ENCODE measurements around the gene BUB1B.

The BUB1B gene

GRCh38 chr15:40242601-40243000 lies 81.7 kb downstream of the BUB1B start:
- no peak for TF ChIP-seq EZH2phosphoT487 (IDR thresholded peaks at IDR 0.05; ENCODE audit: borderline replicate concordance, low read length)
- TF ChIP-seq CTCF (IDR thresholded peaks at IDR 0.05; ENCODE audit: low read depth, low read length, poor library complexity, severe bottlenecking), result no peak
- H3K27me3 ChIP-seq (ENCODE audit: control insufficient read depth, low read length), result peaks cover 10% of the 10 kb centered on the region
- H3K9me3 ChIP-seq (ENCODE audit: control insufficient read depth, insufficient read depth, low read length), result no peaks in the 10 kb centered on the region
- peaks cover 20% of the 10 kb centered on the region for H3K4me1 ChIP-seq (ENCODE audit: control insufficient read depth, low read length)
- H3K36me3 ChIP-seq (ENCODE audit: control insufficient read depth, low read length), result no peaks in the 10 kb centered on the region
- no peak overlapping the region for H3K4me2 ChIP-seq (ENCODE audit: low read length)
- H3F3A ChIP-seq (ENCODE audit: control insufficient read depth, insufficient read depth), result no peaks in the 10 kb centered on the region
- H3K9me2 ChIP-seq (replicated peaks; ENCODE audit: control insufficient read depth, low read length), result no peaks in the 10 kb centered on the region
- H3K4me3 ChIP-seq (ENCODE audit: low read length), result no peak overlapping the region
- H3K27ac ChIP-seq (ENCODE audit: low read depth, low read length), result no peak overlapping the region
- no peaks in the 10 kb centered on the region for H4K20me1 ChIP-seq (ENCODE audit: control insufficient read depth, insufficient read depth, low read depth, low read length)
- no peaks in the 10 kb centered on the region for H3K79me2 ChIP-seq (ENCODE audit: control insufficient read depth, low read length)

DNA sequence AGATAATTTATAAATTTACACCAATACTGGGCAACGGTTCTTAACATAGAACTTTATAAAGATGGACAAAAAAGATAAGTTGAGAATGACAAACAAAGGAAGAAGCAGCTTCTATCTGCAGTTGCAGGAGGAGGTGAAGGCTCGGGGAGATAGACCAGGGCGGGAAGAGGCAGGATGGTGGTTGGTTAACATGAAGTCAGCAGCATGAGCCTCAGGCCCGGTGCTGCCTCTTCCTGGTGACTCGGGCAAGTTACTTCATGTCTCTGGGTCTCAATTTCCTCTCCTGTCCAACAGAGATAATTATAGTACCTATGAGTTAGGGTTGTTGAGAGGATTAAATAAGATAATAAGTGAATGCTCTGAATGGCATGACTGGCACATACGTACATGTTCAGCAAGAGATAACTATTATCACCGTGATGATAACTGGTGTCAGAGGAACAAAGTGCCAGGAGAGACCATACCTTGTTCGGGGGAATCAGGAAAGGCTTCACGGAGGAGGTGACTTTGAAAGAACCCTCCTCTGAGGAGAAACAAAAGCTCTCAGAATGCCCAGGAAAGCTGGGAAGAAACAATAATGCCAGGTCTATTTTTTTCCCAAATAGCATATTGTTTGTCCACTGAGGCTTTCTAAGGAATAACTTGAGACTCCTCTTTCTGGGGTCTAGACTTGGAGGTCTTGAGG lies 82.4 kb downstream of the BUB1B start:
- Histone ChIP-seq H3K4me3 (ENCODE audit: low read length) (no peak overlapping the region), H3K9me3 (ENCODE audit: control insufficient read depth, insufficient read depth, low read length) (no peaks in the 10 kb centered on the region), H3K4me2 (ENCODE audit: low read length) (no peak overlapping the region), H4K20me1 (ENCODE audit: control insufficient read depth, insufficient read depth, low read depth, low read length) (no peaks in the 10 kb centered on the region), H3K27ac (ENCODE audit: low read depth, low read length) (no peak overlapping the region), H3K4me1 (ENCODE audit: control insufficient read depth, low read length) (peaks cover 16% of the 10 kb centered on the region), H3F3A (ENCODE audit: control insufficient read depth, insufficient read depth) (no peaks in the 10 kb centered on the region), H3K27me3 (ENCODE audit: control insufficient read depth, low read length) (peaks cover 10% of the 10 kb centered on the region), H3K36me3 (ENCODE audit: control insufficient read depth, low read length) (no peaks in the 10 kb centered on the region), H3K9me2 (replicated peaks; ENCODE audit: control insufficient read depth, low read length) (no peaks in the 10 kb centered on the region), H3K79me2 (ENCODE audit: control insufficient read depth, low read length) (no peaks in the 10 kb centered on the region)
- TF ChIP-seq CTCF (IDR thresholded peaks at IDR 0.05; ENCODE audit: low read depth, low read length, poor library complexity, severe bottlenecking) (no peak), EZH2phosphoT487 (IDR thresholded peaks at IDR 0.05; ENCODE audit: borderline replicate concordance, low read length) (no peak)

- no peaks in the 10 kb centered on the region for H3F3A ChIP-seq (ENCODE audit: control insufficient read depth, insufficient read depth)
These were observed 84.2 kb downstream of the BUB1B start for GRCh38 chr15:40244961-40245523.

More at GRCh38 chr15:40244961-40245523, 84.2 kb downstream of the BUB1B start:
- H3K9me2 ChIP-seq (replicated peaks; ENCODE audit: control insufficient read depth, low read length), result no peaks in the 10 kb centered on the region
- TF ChIP-seq EZH2phosphoT487 (IDR thresholded peaks at IDR 0.05; ENCODE audit: borderline replicate concordance, low read length) (no peak), CTCF (IDR thresholded peaks at IDR 0.05; ENCODE audit: low read depth, low read length, poor library complexity, severe bottlenecking) (no peak)
- no peaks in the 10 kb centered on the region for H3K4me1 ChIP-seq (ENCODE audit: control insufficient read depth, low read length)
- H3K4me3 ChIP-seq (ENCODE audit: low read length), result no peak overlapping the region
- no peaks in the 10 kb centered on the region for H4K20me1 ChIP-seq (ENCODE audit: control insufficient read depth, insufficient read depth, low read depth, low read length)
- H3K79me2 ChIP-seq (ENCODE audit: control insufficient read depth, low read length), result no peaks in the 10 kb centered on the region
- H3K4me2 ChIP-seq (ENCODE audit: low read length), result no peak overlapping the region
- H3K36me3 ChIP-seq (ENCODE audit: control insufficient read depth, low read length), result no peaks in the 10 kb centered on the region
- H3K27me3 ChIP-seq (ENCODE audit: control insufficient read depth, low read length), result peaks cover 4% of the 10 kb centered on the region; the same call in 1 of the 2 replicates
- H3K9me3 ChIP-seq (ENCODE audit: control insufficient read depth, insufficient read depth, low read length), result no peaks in the 10 kb centered on the region
- H3K27ac ChIP-seq (ENCODE audit: low read depth, low read length), result no peak overlapping the region

Data from DOHH2 (cell line).